GM19397 (cell line): Measurements from ENCODE around the gene PPIG.
"Not testable (repeated sequence)": the region's sequence is repeated elsewhere in the genome, so short reads cannot be mapped to it uniquely, and the experiment has no call there.

Experiments
- ATAC-seq: cut with Tn5 transposase; IDR thresholded peaks from one replicate; pipeline ENCODE4 v1.9.1; 2021; ENCODE audit warnings: mild to moderate bottlenecking, moderate library complexity; ENCODE audit not compliant: unreplicated experiment

The PPIG gene

DNA sequence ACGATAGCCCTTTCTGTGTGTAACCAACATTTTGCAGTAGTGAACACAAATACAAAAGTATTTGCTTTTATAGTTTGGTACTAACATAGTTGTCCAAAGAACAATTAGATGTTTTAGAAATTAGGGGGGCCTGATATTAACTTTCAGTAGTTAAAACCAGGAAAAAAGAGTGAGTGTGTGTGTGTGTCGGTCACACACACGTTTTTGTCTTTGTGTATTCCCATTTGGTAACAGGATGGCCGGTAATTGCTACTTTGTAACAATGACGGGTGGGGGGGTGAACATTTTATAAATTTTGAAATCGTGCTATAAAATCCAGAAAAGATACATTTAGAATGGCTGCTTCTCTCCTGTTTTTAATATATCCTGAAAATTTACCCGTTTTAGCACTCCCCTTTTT is 1.5 kb downstream of the PPIG start:
- ATAC-seq: no peak

DNA sequence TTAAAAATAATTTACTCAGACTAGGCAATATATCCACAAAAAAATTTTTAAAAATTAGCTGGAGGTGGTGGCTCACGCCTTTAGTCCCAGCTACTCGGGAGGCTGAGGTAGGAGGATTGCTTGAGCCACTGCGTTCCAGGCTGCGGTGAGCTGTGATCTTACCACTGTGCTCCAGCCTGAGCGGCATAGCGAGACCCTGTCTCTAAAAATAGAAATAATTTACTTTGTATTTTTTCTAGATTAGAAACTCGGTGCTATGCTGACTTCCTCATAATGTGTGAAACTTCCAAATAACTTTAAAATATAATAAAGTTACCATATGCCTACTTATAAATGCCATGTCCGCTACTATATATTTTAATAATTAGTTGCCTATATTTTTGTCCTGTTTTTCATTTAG is 6.7 kb downstream of the PPIG start:
- no peak for ATAC-seq

DNA sequence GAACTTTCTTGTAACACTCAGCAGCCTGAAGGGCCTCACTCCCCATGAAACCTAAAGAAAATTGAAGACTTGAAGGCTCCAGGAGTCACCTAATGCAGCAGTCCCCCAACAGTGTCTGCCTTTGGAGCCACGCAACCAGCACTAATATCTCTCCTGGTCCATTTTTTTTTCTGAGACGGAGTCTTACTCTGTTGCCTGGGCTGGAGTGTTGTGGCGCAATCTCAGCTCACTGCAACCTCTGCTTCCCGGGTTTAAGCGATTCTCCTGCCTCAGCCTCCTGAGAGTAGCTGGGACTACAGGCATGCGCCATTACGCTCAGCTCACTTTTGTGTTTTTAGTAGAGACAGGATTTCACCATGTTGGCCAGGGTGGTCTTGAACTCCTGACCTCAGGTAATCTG is 12.4 kb downstream of the PPIG start:
- not testable (repeated sequence) for ATAC-seq

DNA sequence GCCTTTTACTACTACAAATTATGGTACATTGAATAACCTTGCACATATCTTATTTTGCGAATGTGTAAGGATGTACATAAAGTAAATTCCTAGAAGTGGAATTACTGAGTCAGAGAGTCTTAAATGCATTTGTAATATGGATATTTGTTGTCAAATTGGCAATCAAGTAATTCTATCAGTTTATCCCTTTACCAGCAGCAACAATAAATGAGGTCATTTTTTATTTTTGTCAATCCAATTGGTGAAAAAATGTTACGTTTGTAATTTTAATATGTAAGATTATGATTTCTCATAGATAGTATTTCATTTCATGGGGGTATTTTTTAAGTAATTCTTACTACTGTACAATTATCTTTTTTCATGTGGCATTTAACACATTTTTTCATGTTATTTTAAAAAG is 14.8 kb downstream of the PPIG start:
- no peak for ATAC-seq

DNA sequence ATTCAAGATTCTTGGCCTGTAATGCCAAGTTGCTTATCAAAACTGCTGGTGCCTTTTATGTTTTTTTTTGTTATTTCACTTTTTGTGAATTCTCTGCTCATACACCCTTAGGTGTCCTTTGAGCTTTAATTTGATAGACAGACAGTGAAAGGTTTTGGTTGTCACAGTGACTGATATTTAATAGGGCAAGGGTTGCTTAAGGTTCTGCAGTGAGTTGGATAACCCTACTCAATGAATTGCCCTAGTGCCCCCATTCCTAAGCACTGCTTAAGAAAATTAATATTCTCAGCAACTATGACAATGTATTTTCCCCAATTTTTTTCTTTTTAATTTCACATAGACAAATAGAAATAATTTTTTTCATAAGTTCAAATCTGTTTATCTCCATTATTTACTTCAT is 15.4 kb downstream of the PPIG start:
- no peak for ATAC-seq

DNA sequence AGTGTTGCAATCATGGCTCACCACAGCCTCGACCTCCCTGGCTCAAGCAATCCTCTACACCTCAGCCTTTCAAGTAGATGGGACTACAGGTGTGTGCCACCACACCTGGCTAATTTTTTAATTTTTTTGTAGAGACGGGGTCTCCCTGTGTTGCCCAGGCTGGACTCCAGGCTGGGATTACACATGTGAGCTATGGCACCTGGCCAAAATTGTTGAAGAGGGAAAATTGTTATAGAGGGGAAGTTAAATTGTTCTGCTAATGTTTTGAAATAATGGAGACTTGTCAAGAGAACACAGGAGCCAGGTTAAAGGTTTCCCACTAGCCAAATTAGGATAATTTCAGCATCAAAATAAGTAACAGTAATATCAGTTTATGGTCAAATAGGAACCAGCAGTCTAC is 25.1 kb downstream of the PPIG start:
- no peak for ATAC-seq

DNA sequence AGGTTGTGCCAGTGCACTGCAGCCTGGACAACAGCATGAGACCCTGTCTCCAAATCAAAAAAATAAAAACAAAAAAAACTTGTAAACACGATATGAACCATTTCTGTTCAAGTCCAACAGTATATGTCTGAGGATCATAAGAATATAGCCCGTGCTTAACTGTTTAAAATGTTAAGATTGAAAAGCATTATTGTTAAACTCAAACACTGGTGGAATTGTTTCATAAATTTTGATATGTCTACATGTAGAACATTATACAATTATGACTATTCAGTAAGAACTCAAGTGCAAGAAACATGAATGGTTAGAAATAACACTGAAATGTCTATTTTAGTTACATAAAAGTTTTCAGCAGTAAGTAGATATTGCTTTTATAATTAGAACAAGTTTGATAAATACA is 29.7 kb downstream of the PPIG start:
- ATAC-seq: no peak

DNA sequence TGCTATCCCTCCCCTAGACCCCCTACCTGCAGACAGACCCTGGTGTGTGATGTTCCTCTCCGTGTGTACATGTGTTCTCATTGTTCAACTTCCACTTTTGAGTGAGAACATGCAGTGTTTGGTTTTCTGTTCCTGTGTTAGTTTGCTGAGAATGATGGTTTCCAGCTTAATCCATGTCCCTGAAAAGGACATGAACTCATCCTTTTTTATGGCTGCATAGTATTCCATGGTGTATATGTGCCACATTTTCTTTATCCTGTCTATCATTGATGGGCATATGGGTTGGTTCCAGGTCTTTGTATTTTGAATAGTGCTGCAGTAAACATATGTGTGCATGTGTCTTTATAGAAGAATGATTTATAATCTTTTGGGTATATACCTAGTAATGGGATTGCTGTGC is 31.8 kb downstream of the PPIG start:
- ATAC-seq: not testable (repeated sequence)

DNA sequence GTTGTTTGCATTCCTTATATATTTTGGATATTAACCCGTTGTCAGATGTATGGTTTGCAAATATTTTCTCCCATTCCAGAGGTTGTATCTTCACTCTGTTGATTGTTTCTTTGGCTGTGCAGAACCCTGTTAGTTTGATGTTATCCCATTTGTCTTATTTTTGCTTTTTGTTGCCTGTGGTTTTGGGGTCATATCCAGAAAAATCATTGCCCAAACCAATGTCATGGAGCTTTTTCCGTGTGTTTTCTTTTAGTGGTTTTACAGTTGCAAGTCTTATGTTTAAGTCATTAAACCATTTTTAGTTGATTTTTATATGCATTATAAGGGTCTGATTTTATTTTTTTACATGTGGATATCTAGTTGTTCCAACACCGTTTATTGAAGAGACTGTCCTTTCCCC is 35.8 kb downstream of the PPIG start:
- ATAC-seq: no peak

DNA sequence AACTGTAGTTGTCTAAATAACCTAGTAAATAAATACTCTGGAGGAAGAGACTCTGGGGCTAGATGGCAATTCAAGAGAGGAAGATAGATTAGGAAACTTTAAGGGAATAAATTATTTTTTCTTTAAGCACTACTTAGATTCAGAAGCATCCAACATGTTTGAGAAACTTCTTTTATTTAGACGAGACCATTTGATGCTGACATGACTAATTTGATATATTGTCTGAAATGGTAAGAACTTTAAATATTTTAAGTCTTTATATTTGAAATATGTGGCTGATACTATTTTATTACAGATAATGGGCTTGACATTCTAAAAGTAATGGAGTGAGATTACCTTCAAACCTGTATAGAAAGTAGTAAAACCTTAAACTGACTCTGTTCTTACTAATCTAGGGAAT is 36.4 kb downstream of the PPIG start:
- no peak for ATAC-seq

DNA sequence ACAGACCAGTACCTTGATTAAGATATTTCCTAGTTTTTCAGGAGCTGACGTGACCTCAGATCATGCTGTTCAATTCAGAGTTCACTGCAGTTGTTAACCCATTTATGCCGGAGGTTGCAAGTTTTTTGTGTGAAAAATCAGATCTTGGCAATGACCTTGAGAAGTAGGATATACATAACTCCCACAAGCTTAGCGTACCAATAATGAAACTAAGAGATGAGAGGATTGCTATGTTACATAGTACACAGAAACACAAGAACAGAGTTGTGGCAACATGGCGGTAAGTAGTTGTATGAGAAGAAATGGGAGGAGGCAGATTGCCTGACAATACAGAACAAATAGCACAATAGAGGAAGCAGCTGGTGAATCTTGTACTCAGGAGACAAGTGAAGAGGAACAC is 39.1 kb downstream of the PPIG start:
- no peak for ATAC-seq

DNA sequence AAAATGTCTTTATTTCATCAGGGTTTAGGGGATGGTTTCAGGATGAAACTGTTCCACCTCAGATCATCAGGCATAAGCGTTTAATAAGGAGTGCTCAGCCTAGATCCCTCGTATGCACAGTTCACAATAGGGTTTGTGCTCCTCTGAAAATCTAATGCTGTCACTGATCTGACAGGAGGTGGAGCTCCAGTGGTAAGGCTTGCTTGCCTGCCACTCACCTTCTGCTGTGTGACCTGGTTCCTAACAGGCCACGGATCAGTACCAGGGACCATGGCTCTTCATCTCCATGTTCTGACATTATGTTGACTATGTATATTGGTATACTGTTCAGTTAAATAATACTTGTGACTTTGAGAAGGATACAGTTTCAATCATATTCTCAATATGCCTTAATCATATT is 41.6 kb downstream of the PPIG start:
- no peak for ATAC-seq

DNA sequence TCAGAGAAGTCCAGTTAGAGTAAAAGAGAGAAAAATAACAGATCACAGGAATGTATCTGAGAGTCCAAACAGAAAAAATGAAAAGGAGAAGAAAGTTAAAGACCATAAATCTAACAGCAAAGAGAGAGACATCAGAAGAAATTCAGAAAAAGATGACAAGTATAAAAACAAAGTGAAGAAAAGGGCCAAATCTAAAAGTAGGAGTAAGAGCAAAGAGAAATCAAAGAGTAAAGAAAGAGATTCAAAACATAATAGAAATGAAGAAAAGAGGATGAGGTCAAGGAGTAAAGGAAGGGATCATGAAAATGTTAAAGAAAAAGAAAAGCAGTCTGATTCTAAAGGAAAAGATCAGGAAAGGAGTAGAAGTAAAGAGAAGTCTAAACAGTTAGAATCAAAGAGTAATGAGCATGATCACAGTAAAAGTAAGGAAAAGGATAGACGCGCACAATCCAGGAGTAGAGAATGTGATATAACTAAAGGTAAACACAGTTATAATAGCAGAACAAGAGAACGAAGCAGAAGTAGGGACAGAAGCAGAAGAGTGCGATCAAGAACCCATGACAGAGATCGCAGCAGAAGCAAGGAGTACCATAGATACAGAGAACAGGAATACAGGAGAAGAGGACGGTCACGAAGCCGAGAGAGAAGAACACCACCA is 52.4 kb downstream of the PPIG start:
- no peak for ATAC-seq

DNA sequence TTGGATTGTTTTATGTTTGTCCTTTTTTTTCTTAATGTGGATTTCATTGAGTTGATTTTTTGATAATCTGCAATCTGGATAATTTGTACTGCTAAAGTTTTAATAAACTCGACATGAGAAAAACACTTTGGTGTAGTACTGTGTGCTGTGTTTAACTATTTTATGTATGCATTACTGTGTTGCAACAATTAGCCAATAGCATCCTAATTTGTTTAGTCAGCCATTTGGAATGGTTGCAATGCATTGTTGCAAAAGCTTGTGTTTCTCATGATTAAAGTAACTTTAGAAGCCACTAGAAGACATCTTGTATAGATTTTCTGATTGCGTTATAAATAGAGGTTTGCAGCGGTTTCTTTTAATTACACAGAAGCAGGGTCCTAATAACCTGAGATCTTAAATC is 53.5 kb downstream of the PPIG start:
- ATAC-seq: no peak

DNA sequence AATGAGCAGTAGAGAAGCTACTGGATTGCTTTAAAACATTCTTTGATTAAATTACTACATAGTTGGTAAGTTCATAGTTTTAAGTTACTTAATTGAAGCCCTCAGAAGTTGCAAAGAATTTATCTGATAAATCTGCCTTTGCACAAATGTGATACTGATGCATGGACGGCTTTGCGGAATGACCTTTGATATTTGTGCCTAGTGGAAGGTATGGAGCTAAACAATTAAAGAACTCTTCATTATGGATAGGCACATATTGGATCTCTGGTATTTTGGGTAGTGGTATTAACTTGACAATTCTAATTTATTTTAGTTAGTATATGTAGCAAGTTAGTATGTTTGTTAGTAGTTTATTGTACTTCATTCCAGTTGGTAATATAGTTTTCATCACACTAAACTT is 56.0 kb downstream of the PPIG start:
- no peak for ATAC-seq

DNA sequence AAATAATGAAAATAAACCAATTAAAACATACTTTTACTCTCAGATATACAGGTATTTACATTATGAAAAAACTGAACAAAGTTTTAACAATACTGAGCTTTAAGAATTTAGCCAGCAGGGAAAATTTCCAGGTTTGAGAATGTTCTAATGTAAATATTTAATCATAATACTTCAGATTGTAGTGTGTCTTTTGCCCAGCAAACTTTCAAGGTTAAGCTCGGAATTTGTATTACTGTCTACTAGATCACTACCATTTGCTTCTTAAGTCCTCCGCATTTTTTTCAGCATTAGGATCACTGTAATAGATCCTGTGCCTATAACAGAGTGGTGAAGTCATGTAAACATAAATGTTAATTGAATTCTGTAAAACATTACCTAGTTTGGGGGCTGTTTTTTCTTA is 57.3 kb downstream of the PPIG start:
- ATAC-seq: no peak

DNA sequence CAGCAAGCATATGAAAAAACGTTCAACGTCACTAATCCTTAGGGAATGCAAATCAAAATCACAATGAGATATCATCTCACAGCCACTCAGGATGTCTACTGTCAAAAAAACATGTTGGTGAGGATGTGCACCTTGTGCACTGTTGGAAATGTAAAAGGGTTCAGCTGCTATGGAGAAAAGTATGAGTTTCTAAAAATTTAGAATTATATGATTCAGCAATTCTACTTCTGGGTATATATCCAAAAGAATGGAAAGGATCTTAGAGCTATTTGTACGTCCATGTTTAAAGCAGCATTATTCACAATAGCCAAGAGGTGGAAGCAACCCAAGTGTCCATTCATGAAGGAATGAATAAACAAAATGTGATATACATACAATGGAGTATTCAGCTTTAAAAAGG is 60.0 kb downstream of the PPIG start:
- no peak for ATAC-seq

DNA sequence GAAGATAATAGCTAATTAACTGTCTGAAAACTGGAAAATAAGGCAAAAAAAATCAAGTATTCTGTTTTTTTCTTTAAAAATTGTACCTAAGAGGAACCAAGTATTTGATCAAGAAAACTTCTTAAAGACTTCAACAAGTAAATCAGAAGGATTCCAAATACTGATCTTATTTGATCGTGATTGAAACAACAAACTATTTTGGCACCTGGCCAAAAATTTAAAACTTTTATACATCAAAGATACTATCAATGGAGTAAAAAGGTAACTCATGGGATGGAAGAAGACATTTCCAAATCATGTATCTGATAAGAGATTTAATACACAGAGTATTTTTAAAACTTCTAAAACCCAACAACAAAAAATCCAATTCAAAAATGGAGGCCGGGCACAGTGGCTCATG is 63.3 kb downstream of the PPIG start:
- no peak for ATAC-seq

DNA sequence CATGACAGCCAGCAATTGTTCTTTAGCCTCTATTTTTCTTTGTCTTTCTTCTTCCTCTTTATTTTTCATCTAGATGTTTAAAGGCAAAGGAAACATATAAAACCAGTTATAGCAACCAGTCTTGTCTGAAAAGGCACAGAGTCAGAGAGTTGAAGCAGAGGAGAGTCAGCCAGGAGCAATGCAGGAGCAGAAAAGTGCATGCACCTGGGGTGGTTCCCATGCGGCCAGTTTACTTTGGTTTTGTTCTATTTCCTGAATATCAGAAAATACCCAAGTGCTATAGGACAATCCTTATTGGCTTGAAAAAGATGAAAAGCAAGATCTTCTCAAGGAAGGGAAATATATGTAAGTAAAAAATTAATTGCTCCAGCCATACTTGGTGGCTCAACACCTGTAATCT is 65.1 kb downstream of the PPIG start:
- ATAC-seq: no peak

DNA sequence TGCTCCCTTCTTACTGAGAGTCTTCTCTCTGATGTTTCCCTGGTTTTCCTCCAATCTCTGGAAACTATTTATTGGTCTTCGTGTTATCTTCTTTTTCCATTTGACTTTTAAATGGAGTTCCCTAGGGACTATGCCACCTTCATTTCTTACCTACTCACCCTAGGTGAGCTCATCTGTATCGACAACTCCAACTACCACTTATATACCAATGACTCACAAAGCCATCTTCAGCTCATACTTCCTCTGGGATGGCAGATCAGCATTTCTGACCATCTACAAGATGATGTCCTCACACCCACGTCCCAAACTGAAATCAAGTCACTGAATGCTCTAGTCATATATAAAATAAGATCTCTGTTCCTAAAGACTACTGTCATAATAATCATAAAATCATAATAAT is 69.5 kb downstream of the PPIG start:
- ATAC-seq: no peak

DNA sequence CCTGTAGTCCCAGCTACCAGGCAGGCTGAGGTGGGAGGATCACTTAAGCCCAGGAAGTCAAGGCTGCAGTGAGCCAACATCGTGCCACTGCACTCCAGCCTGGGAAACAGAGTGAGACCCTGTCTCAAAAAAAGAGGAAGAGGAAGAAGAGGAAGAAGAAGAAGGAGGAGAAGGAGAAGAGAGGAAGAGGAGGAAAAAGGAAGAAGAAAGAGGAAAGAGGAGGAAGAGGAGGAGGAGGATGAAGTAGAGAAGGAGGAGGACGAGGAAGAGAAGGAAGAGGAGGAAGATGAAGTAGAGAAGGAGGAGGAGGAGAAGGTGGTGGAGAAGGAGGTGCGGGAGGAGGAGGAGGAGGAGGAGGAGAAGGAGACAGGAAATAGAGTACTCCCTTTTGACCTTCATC is 72.0 kb downstream of the PPIG start:
- no peak for ATAC-seq

DNA sequence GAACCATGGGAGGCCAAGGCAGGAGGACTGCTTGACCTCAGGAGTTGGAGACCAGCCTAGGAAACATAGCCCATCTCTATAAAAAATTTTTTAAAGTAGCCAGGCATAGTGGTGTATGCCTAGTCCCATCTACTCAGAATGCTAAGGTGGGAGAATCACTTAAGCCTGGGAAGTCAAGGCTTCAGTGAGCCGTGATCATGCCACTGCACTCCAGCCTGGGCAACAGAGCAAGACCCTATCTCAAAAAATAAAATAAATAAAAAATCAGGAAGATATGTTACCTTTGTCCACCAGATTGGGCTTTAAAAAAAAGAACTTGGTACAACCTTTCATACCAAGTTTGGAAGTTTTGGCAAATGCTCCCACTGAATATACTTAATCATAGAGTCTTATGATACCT is 74.7 kb downstream of the PPIG start:
- no peak for ATAC-seq

DNA sequence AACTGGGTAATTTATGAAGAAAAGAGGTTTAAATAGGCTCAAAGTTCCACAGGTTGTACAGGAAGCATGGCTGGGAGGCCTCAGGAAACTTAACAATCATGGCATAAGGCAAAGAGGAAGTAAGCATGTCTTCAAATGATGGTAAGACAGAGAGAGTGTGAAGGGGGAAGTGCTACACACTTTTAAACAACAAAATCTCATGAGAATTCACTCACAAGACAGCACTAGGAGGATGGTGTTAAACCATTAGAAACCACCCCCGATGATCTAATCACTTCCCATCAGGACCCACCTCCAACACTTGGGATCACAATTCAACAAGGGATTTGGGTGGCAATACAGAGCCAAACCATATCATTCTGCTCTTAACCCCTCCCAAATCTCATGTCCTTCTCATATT is 75.2 kb downstream of the PPIG start:
- ATAC-seq: no peak

DNA sequence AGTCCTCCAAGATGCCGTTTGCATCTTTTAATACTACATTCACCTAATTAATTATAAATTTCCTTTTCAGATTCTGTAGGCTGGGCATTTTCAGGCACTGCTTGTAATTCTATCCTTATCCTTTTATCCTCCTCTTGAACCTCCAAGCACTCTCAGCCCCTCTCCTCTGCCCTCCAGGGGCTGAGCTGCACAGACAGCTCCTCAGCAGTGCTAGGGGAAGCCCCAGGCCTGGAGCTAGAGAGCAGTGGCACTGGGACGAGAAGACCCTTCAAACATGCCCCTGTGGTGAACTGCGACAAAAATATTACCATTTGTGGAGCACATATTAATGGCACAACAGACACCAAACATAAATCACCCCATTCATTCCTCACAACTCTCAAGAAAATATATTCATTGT is 77.1 kb downstream of the PPIG start:
- ATAC-seq: no peak
